HG03039 (cell line): ENCODE data around the gene ZNF213.
A peak's percentile ranks its signal among the peaks of the same experiment; 100 is the strongest.

Experiments used
- ATAC-seq: cut with Tn5 transposase; IDR thresholded peaks from one replicate; pipeline ENCODE4 v1.9.1; 2021; ENCODE audit warnings: mild to moderate bottlenecking, moderate library complexity; ENCODE audit not compliant: unreplicated experiment

The ZNF213 gene, protein sequence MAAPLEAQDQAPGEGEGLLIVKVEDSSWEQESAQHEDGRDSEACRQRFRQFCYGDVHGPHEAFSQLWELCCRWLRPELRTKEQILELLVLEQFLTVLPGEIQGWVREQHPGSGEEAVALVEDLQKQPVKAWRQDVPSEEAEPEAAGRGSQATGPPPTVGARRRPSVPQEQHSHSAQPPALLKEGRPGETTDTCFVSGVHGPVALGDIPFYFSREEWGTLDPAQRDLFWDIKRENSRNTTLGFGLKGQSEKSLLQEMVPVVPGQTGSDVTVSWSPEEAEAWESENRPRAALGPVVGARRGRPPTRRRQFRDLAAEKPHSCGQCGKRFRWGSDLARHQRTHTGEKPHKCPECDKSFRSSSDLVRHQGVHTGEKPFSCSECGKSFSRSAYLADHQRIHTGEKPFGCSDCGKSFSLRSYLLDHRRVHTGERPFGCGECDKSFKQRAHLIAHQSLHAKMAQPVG

DNA sequence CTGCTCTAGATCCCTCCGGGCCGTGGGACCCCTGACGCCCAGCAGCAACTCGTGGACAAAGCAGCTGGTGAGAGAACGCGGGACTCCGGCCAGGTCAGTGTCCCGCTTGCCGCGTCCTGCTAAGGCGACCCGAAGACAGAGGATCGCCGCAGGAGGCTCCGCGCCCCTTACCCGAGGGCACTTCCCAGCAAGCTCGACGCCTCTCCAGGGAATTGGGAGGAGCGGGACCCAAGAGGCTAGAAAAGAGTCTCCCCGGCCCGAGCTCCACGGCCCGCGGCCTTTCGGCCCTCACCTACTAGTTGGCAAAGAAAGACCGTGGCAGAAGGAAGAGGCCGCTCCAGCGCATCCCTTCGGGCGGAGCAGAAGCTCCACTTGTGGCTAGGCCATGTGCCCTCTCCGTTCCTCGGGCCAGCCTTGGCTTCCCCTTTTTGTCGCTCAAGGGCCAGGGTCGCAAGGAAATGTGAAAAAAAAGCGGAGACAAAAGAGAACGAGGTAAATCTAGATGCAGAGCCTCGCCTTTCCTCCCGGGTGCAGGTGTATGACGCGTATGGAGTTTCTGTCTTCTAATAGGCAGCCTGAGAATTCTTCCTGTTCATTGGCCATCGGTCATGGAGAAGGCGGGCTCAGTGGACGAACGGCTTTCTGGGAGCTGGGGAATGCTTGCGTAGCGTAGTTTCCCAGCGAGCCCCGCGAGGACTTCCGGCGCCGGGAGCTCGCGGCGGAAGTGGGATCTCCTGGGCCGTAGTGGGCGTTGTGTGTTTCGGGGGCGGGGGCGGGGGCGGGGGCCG is at the start of gene ZNF213:
TSS of gene ZNF213 (plus strand) at position 692 of the 788 bp plus-strand sequence. CDS start 2,252 bp downstream, outside the sequence.
- peak; percentile 88 for ATAC-seq

DNA sequence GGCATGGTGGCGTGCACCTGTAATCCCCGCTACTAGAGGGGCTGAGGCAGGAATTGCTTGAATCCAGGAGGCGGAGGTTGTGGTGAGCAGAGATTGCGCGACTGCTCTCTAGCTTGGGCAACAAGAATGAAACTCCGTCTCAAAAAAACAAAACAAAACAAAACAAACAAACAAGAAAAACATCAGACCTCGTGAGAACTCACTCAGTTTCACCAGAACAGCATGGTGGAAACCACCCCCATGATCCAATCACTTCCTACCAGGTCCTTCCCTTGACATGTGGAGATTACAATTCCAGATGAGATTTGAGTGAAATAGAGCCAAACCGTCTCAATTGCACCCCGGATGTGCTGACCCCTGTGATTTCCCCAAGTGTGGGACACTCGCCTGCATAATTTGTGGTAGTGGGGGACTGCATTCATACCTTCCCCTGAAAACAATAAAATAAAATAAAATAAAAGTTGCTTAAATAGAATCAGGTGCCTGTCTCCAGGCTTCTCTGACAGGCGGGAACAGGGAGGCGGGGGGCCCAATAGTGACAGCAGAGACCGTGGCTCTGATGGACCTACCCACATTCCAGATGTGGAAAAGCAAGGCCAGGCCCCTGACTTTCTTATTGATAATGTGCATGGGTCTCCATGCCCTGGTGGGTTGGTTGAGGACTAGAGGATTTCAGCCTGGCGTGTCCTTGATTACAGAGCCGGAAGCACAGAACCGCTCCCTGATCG is 48.8 kb upstream of the ZNF213 start:
- ATAC-seq = no peak

DNA sequence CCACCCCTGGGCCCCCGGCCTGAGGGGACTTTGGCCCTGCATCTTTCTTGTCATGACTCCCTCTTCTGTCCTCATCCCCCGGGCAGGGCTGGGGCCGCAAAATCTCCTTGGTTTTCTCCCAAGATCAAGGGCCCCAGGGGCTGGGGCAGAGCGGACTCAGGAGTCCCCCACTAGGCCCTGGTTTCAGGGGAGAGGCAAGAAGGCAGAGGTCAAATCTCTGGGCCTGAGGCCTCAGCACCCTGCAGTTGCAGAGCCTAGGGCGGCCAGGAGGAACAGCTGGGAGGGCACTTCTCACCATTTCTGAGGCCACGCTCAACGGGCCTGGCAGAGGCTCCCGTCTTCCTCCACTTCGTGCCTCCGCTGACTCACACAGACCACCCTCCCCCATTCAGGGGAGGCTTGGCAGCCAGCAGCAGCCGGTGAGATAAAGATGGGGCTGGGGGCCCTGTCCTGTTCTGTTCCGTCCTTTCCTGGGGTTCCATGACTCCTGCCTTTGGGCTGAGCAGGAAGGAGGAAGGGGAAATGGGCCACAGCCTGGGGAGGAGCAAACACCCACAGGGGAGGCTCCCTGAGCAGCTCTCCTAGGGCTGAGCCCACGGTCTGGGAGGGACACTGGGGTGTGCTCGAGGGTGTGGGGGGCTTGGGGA is 48.1 kb upstream of the ZNF213 start:
- no peak for ATAC-seq

DNA sequence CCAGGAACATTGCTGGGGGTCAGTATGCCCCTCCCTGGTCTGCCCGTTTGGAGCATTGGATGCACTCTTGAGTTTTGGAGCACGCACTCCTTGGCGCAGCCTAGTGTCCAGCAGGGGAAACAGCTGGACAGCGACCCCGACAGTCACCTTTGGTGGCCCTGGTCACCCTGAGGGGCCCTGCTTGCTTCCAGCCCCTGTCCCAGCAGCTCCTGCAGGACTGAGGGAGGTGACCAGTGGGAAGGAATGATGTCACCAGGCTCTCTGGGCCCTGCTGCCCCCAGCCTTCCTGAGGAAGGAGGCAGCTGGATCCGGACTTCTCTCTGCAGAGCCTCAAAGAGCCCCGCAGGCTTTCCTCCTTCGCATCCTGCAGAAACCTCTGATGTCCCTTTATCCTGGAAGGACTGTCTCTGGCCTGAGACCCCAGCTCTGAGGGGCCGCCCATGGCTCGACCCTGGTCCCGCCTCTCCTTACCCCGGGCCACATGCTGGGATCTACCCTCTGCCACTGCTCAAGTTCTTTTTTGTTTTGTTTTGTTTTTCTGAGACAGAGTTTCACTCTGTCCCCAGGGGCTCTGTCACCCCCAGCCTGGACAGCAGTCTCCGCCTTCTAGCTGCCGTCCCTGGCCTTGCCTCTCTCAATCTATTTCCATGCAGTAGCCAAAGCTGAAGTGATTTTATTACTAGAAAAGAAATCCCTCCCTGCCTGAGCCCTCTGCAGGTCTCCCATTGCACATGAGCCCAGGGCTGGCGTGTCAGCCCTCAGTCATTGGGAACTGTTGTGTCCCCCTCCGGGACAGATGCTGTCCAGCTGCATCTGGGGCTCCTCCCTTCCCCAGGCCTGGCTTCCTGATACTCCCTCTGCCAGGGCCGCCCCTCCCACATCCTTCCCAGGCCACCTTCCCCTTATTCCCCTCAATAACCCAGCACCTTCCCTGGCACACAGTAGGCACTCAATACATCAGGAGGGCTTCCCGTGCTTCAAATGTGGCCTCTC is 47.3 kb upstream of the ZNF213 start:
- ATAC-seq = no peak

DNA sequence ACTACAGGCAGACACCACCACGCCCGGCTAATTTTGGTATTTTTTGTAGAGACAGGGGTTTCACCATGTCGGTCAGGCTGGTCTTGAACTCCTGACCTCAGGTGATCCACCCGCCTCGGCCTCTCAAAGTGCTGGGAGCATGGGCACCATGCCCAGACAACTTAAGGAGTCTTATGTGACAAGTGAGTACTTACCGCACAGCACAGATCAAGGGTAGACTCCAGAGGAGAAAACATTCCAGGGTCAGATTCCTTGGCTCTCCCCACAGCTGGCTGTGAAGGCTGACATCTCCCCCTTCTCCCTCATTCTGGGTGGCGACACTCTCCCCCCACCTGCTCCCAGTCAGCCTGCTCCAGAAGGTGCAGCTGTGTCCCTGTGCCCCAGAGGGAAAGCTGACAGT is 46.4 kb upstream of the ZNF213 start:
- no peak for ATAC-seq

DNA sequence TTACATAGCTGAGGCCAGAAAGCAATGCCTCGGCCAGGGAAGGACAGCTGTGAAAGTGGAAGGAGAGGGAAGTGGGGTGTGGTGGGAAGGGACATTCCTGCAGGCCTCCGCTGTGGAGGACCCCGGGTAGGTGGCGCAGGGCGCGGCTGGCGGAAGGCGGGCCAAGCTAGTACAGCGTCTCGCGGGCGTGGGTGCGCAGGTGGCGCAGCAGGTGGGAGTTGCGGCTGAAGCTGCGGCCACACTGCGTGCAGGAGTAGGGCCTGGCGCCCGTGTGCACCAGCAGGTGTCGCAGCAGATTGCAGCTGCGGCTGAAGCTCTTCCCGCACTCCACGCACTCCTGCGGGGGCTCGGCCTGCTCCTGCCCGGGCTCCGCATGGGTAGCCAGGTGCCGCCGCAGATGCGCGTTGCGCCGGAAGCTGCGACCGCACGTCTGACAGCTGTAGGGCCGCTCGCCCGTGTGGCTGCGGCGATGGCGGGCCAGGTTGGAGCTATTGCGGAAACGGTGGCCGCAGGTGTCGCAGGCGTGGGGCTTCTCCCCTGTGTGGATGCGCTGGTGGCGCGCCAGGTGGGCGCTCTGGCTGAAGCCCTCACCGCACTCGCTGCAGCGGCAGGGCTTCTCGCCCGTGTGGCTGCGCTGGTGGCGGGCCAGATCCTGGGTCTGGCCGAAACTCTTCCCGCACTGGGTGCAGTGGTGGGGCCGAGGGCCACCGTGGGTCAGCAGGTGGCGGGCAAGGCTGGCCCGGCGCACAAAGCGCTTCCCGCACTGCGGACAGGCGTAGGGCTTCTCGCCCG is 45.7 kb upstream of the ZNF213 start:
- ATAC-seq = no peak

DNA sequence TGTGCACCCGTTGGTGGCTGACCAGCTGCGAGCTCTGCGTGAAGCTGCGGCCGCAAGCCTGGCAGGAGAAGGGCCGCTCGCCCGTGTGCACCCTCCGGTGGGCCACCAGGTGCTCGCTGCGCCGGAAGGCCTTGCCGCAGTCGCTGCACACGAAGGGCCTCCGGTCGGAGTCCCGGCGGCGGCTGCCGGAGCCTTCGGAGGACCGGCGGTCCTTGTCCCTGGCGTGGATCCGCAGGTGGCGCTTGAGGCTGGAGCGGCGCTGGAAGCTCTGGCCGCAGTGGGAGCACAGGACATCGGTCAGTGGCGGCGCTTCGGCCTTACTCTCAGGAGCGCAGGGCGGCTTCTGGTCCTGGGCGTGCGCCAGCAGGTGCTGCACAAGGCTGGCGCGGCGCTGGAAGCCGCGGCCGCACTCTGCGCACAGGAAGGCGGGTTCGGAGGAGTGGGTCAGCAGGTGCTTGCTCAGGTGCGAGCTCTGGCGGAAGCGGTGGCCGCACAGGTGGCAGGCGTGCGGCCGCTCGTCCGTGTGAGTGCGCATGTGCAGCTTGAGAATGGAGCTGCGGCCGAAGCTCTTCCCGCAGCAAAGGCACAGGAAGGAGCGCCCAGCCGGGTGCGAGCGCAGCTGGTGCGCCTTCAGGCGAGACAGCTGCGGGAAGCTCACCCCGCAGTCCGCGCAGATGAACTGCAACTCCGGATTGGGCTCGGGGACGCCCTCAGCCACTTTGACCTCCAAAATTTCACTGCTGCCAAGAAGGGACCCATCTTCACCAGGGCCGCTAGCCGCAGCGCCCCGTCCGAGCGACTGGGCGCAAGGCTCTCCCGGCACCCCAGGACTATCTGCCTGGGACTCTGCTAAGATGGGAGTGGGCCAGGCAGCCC is 44.9 kb upstream of the ZNF213 start:
- ATAC-seq = no peak

DNA sequence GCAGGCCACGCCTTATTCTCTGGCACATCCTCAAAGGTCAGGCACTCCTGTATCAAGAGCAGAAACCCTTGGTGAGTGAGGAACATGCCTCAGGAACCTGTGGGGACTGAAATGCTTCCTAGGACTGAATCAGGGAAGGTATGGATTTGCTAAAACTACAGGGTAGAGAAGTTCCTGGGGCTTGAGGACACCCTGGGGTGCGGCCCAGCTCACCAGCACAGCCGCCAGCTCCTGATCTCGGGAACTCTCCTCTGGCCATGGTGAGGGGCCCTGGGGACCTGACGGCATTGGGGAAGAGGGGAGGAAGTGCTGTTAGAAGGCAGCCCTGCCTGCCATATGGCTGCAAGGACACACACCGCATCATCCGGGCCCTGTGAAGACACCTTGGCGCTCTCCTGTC is 43.3 kb upstream of the ZNF213 start:
- no peak for ATAC-seq

DNA sequence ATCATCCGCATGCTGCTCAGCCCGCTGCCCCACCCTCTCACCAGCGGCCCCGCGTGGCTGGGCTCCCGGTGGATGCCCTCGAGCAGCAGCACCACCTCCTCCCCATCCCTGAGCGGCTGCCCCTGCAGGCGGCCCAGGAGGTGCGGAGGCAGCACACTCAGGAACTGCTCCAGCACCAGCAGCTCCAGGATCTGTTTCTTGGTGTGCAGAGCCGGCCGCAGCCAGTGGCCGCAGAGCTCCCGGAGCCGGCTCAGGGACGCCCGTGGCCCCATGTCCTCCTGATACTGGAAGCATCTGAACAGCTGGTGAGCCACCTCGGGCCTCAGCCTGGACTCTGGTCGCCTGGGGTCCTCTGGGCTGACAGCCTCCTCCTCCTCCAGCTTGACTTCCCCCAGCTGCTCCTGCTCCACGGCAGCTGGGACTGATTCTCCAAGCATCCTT is 42.3 kb upstream of the ZNF213 start:
- no peak for ATAC-seq

DNA sequence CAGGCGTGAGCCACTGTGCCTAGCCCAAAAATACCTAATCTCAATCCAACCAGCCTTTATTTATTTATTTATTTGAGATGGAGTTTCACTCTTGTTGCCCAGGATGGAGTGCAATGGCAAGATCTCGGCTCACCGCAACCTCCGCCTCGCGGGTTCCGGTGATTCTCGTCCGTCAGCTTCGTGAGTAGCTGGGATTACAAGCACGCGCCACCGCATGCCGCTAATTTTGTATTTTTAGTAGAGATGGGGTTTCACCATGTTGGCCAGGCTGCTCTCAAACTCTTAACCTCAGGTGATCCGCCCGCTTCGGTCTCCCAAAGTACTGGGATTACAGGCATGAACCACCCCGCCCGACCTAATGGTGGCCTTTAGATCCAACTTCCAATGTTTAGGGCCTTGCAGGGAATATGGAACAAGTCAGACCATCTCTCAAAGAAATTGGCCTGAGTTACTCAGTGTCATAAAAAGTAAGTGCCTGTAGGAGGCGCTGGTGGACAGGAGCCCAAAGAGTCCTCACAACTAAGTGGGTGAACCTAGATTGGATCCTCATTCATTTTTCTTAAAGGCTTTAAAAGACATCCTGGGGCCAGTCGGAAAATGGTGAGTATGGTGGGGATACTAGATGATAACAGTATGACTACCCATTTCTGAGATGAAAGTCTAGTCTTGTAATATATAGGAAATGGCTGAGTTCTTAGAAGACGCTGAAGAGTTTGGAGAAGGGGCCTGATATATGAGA is 40.4 kb upstream of the ZNF213 start:
- ATAC-seq = no peak

DNA sequence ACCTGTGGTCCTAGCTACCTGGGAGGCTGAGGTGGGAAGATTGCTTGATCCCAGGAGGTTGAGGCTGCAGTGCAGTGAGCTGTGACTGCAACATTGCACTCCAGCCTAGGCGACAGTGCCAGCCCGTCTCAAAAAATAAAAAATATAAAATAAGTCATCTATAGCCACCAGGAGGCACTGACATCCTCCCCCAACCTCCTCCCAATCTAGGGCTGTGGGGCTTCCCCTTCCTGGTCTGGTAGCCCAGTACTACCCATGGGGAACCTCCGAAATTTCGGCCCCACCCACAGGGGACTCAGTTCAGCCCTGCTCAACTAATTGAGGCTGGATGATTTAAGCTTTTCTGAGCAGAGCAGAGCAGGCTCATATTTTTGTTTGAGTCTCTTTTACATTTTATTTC is 39.0 kb upstream of the ZNF213 start:
- peak; percentile 55 for ATAC-seq

DNA sequence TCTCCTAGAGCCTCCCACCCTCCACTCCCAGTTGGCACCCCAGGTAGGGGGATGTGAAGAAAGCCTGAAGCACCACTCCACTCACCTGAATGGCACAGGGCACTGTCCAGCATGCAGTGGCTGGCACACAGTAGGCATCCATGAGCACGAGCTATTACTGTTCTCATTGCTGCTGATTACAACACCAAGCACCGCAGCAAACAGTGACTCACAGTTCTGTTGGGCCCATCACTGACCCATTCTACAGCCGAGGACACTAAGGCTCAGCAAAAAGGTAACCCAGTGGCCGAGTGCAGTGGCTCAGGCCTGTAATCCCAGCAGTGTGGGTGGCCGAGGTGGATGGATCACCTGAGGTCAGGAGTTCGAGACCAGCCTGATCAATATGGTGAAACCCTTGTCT is 38.5 kb upstream of the ZNF213 start:
- no peak for ATAC-seq

DNA sequence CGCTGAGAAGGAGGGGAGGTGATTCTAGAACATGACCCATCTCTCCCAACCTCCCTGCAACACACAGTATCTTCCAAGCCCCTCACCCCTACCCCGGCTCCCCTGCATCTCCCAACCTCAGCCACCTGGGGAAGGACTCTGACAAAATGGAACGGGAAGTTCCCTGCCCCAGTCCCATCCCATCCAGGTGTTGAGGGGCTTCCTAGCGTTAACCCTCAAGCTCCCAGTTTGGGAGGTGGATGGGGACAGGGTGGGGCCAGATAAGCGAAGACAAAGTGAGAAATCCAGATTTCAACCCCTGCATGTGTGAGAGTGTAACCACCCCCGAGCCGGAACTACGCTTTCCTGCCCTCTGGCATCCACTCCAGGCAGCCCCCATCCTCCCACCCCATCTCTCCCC is 37.6 kb upstream of the ZNF213 start:
- ATAC-seq = no peak

DNA sequence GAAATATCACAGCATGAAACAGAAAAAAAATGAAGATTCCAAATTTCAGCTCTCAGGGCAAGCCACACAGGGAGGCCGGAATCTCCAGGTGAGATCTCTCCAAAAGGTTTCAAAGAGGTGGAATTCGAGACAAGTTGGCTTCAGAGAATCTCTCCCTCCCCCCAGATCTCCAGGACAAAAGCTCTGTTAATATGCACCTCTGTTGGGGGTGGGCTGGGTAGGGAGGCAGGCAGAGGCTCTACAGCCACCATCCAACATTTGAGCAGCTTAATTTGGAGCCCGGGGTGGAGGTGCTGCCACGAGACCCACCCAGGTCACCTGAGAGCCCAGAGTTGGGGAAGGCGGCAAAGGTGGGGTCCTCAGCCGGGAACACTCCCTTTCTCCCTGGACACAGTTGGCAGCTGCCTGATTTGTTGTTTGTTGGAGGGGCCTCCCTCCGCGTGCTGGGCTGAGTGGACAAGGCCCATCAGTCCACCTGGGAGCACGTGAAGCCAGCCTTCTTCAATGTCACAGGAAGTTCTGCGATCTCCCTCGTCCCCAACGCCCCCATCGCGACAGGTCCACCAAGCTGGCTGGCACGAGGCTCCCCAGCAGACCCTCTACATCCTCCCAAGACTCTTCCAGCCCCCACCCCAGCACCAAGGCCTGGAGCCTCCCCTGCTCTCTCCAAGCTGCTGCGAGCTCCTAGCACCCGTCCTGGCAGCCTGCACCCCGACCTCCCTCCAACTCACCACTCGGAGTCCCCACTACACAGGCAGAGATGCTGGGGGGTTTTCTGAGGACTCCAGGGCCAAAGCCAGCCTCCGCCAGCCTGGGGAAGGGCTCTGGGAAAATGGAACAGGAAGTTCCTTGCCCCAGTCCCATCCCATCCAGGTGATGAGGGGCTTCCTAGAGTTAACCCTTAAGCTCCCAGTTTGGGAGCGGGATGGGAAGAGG is 36.1 kb upstream of the ZNF213 start, which contains the start of gene ZSCAN10:
TSS of gene ZSCAN10 (minus strand) at position 836 of the 936 bp plus-strand sequence. CDS start 6,357 bp downstream, outside the sequence.
- ATAC-seq = no peak

DNA sequence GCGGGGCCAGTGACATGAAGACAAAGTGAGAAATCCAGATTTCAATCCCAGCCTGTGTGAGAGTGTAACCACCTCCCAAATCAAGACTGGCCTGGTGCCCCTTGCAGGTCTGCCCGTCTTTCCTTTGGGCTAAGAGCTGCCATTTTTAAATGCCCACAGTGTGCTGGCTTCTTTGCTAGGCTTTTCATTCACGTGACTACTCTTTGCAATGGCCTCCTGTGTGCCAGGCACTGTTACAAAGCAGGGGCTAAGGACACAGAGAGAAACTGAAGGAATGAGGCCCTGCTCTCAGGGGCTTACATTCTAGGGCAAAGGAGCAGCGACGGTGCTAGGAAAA is 35.5 kb upstream of the ZNF213 start:
- no peak for ATAC-seq
